ENCODE results near the gene SDCCAG8.

GRCh38 chr1:243500512-243500911 lies 244.7 kb downstream of the SDCCAG8 start:
- no peak for TF ChIP-seq REST (tag by site-specific recombination; IDR thresholded peaks at IDR 0.05)
- no peak for TF ChIP-seq ZNF621 (tag by site-specific recombination; IDR thresholded peaks at IDR 0.05)

All from HEK293 (cell line).